Mesendoderm (in vitro differentiated cells): ENCODE data around the gene MYH15.
A peak's percentile ranks its signal among the peaks of the same experiment; 100 is the strongest.

Experiments
- DNase-seq: peaks from one replicate; pipeline ENCODE4 v3.0.0; 2013
- H2AK5ac ChIP-seq: 2 replicates; pipeline ENCODE4 v1.6.1; 2013; ENCODE audit warnings: low read length, inconsistent platforms
- H2BK120ac ChIP-seq: 2 replicates; pipeline ENCODE4 v1.6.1; 2013; ENCODE audit warnings: low read depth, mild to moderate bottlenecking, low read length, moderate library complexity, mixed read lengths
- H2BK15ac ChIP-seq: replicated peaks from 2 replicates; pipeline ENCODE4 v1.6.1; 2013; ENCODE audit warnings: low read depth, mild to moderate bottlenecking, moderate library complexity
- H2BK5ac ChIP-seq: 2 replicates; pipeline ENCODE4 v1.6.1; 2013; ENCODE audit warnings: low read length, inconsistent platforms
- H3K18ac ChIP-seq: 2 replicates; pipeline ENCODE4 v1.6.1; 2013; ENCODE audit warnings: mild to moderate bottlenecking, low read length, mixed read lengths
- H3K23ac ChIP-seq: one replicate; pipeline ENCODE4 v1.6.1; 2013; ENCODE audit warnings: low read length
- H3K27ac ChIP-seq: 2 replicates; pipeline ENCODE4 v1.5.1; 2013; ENCODE audit warnings: low read depth, mild to moderate bottlenecking, inconsistent platforms, low read length, moderate library complexity
- H3K27me3 ChIP-seq: 2 replicates; pipeline ENCODE4 v1.6.1; 2013; ENCODE audit warnings: low read length, control low read depth, mild to moderate bottlenecking, inconsistent platforms; ENCODE audit not compliant: insufficient read depth, poor library complexity
- H3K36me3 ChIP-seq: 2 replicates; pipeline ENCODE4 v1.6.1; 2013; ENCODE audit warnings: low read length, inconsistent platforms; ENCODE audit not compliant: control insufficient read depth, insufficient read depth
- H3K4ac ChIP-seq: one replicate; pipeline ENCODE4 v1.6.1; 2013; ENCODE audit warnings: low read depth, mild to moderate bottlenecking, low read length, moderate library complexity
- H3K4me1 ChIP-seq: 2 replicates; pipeline ENCODE4 v1.6.1; 2013; ENCODE audit warnings: low read depth, low read length, inconsistent platforms; ENCODE audit not compliant: control insufficient read depth
- H3K4me2 ChIP-seq: 2 replicates; pipeline ENCODE4 v1.6.1; 2013; ENCODE audit warnings: low read length
- H3K4me3 ChIP-seq: 2 replicates; pipeline ENCODE4 v1.5.1; 2013; ENCODE audit warnings: mild to moderate bottlenecking, low read length
- H3K56ac ChIP-seq: one replicate; pipeline ENCODE4 v1.6.1; 2013; ENCODE audit warnings: low read length
- H3K79me1 ChIP-seq: 2 replicates; pipeline ENCODE4 v1.6.1; 2013; ENCODE audit warnings: low read length, inconsistent platforms
- H3K79me2 ChIP-seq: 2 replicates; pipeline ENCODE4 v1.6.1; 2013; ENCODE audit warnings: mild to moderate bottlenecking, low read length; ENCODE audit not compliant: control insufficient read depth, insufficient read depth
- H3K9ac ChIP-seq: 2 replicates; pipeline ENCODE4 v1.6.1; 2013; ENCODE audit warnings: low read length, inconsistent platforms
- H4K5ac ChIP-seq: one replicate; pipeline ENCODE4 v1.6.1; 2013; ENCODE audit warnings: low read length
- H4K8ac ChIP-seq: one replicate; pipeline ENCODE4 v1.6.1; 2013; ENCODE audit warnings: low read depth, mild to moderate bottlenecking, control low read depth, low read length, moderate library complexity
- WGBS: extraction: QIAGEN DNeasy Blood & Tissue Kit; methylation state at CpG from one replicate; pipeline ENCODE4 v1.1.7; 2013; ENCODE audit warnings: low lambda C conversion rate, missing lambda C conversion rate; ENCODE audit not compliant: insufficient coverage; ENCODE audit errors: extremely low coverage; 5-methylcytosine and 5-hydroxymethylcytosine counted together

The MYH15 gene

GRCh38 chr3:108469126-108469525 lies 41.3 kb downstream of the MYH15 start:
- no peak overlapping the region for H2BK120ac ChIP-seq
- peaks cover 5% of the 10 kb centered on the region for H3K4me1 ChIP-seq
- no peak overlapping the region for H3K4ac ChIP-seq
- WGBS: no CpG with 5 or more reads among the region's 5 CpGs
- no peak overlapping the region for H2BK5ac ChIP-seq
- H4K5ac ChIP-seq: no peak overlapping the region
- DNase-seq: peak; percentile 41
- H3K4me3 ChIP-seq: no peak overlapping the region
- H3K79me1 ChIP-seq: no peaks in the 10 kb centered on the region
- H3K56ac ChIP-seq: no peak overlapping the region
- H4K8ac ChIP-seq: no peak overlapping the region
- H3K27ac ChIP-seq: no peak overlapping the region
- H3K9ac ChIP-seq: no peak overlapping the region
- H2BK15ac ChIP-seq: no peak overlapping the region
- H3K36me3 ChIP-seq: no peaks in the 10 kb centered on the region
- H3K4me2 ChIP-seq: no peak overlapping the region
- no peak overlapping the region for H3K23ac ChIP-seq
- H2AK5ac ChIP-seq: no peak overlapping the region
- H3K27me3 ChIP-seq: no peaks in the 10 kb centered on the region
- no peaks in the 10 kb centered on the region for H3K79me2 ChIP-seq
- no peak overlapping the region for H3K18ac ChIP-seq

- H3K23ac ChIP-seq: no peak overlapping the region
Measured at GRCh38 chr3:108468577-108468976, 41.8 kb downstream of the MYH15 start.

GRCh38 chr3:108462899-108463298 lies 47.5 kb downstream of the MYH15 start:
- Histone ChIP-seq H2BK5ac (no peak overlapping the region), H3K23ac (no peak overlapping the region), H3K9ac (no peak overlapping the region), H3K4me2 (no peak overlapping the region), H3K27me3 (no peaks in the 10 kb centered on the region), H2AK5ac (no peak overlapping the region), H2BK15ac (no peak overlapping the region), H3K18ac (no peak overlapping the region), H2BK120ac (no peak overlapping the region), H3K4me1 (no peaks in the 10 kb centered on the region), H3K36me3 (no peaks in the 10 kb centered on the region), H4K5ac (no peak overlapping the region), H3K79me1 (no peaks in the 10 kb centered on the region), H3K4ac (no peak overlapping the region), H4K8ac (no peak overlapping the region), H3K4me3 (no peak overlapping the region), H3K56ac (no peak overlapping the region), H3K27ac (no peak overlapping the region), H3K79me2 (no peaks in the 10 kb centered on the region)
- no CpG with 5 or more reads among the region's 2 CpGs for WGBS
- no peak for DNase-seq

More at GRCh38 chr3:108468577-108468976, 41.8 kb downstream of the MYH15 start:
- Histone ChIP-seq H3K27me3 (no peaks in the 10 kb centered on the region), H3K4me1 (peaks cover 5% of the 10 kb centered on the region), H3K9ac (no peak overlapping the region), H3K4me3 (no peak overlapping the region), H3K56ac (no peak overlapping the region), H2BK5ac (no peak overlapping the region), H3K4me2 (no peak overlapping the region), H3K79me2 (no peaks in the 10 kb centered on the region), H3K79me1 (no peaks in the 10 kb centered on the region), H3K27ac (no peak overlapping the region), H3K18ac (no peak overlapping the region), H3K36me3 (no peaks in the 10 kb centered on the region), H3K4ac (no peak overlapping the region), H2BK15ac (no peak overlapping the region), H4K5ac (no peak overlapping the region), H2AK5ac (no peak overlapping the region), H2BK120ac (no peak overlapping the region), H4K8ac (no peak overlapping the region)
- DNase-seq: no peak
- WGBS: no CpG with 5 or more reads among the region's 4 CpGs

- H4K8ac ChIP-seq: no peak overlapping the region
- no peak overlapping the region for H2BK5ac ChIP-seq
- H2BK120ac ChIP-seq: no peak overlapping the region
- H3K4ac ChIP-seq: no peak overlapping the region
- no peak overlapping the region for H3K27ac ChIP-seq
- H3K27me3 ChIP-seq: no peaks in the 10 kb centered on the region
- no peaks in the 10 kb centered on the region for H3K79me1 ChIP-seq
- DNase-seq: peak; percentile 50
- H2AK5ac ChIP-seq: no peak overlapping the region
- H3K36me3 ChIP-seq: no peaks in the 10 kb centered on the region
- H2BK15ac ChIP-seq: no peak overlapping the region
- no peak overlapping the region for H3K23ac ChIP-seq
- no peak overlapping the region for H3K56ac ChIP-seq
- no peak overlapping the region for H4K5ac ChIP-seq
- no peak overlapping the region for H3K4me3 ChIP-seq
- no peaks in the 10 kb centered on the region for H3K4me1 ChIP-seq
- H3K79me2 ChIP-seq: no peaks in the 10 kb centered on the region
- no peak overlapping the region for H3K4me2 ChIP-seq
- H3K18ac ChIP-seq: no peak overlapping the region
- H3K9ac ChIP-seq: no peak overlapping the region
- no CpG with 5 or more reads among the region's 5 CpGs for WGBS
Measured at GRCh38 chr3:108461661-108462111, 48.7 kb downstream of the MYH15 start.

GRCh38 chr3:108459225-108459624 lies 51.2 kb downstream of the MYH15 start:
- no peak overlapping the region for H3K18ac ChIP-seq
- no peak overlapping the region for H4K8ac ChIP-seq
- no peak overlapping the region for H3K4me3 ChIP-seq
- no peak overlapping the region for H3K9ac ChIP-seq
- no peak overlapping the region for H3K56ac ChIP-seq
- H3K23ac ChIP-seq: no peak overlapping the region
- H3K79me1 ChIP-seq: no peaks in the 10 kb centered on the region
- no peak for DNase-seq
- no peak overlapping the region for H3K27ac ChIP-seq
- H2BK120ac ChIP-seq: no peak overlapping the region
- H3K27me3 ChIP-seq: no peaks in the 10 kb centered on the region
- H3K4ac ChIP-seq: no peak overlapping the region
- no peaks in the 10 kb centered on the region for H3K79me2 ChIP-seq
- H2AK5ac ChIP-seq: no peak overlapping the region
- H3K36me3 ChIP-seq: no peaks in the 10 kb centered on the region
- H3K4me2 ChIP-seq: no peak overlapping the region
- no peak overlapping the region for H2BK5ac ChIP-seq
- no peak overlapping the region for H4K5ac ChIP-seq
- H2BK15ac ChIP-seq: no peak overlapping the region
- no peaks in the 10 kb centered on the region for H3K4me1 ChIP-seq

GRCh38 chr3:108455212-108455705 lies 55.1 kb downstream of the MYH15 start:
- Histone ChIP-seq H2BK15ac (no peak overlapping the region), H3K56ac (no peak overlapping the region), H3K23ac (no peak overlapping the region), H3K4me1 (no peaks in the 10 kb centered on the region), H3K36me3 (no peaks in the 10 kb centered on the region), H3K79me1 (no peaks in the 10 kb centered on the region), H3K79me2 (no peaks in the 10 kb centered on the region), H3K9ac (no peak overlapping the region), H3K4ac (no peak overlapping the region), H4K8ac (no peak overlapping the region), H3K4me2 (no peak overlapping the region), H3K18ac (no peak overlapping the region), H2BK5ac (no peak overlapping the region), H4K5ac (no peak overlapping the region), H3K27me3 (no peaks in the 10 kb centered on the region), H3K4me3 (no peak overlapping the region), H2BK120ac (no peak overlapping the region), H3K27ac (no peak overlapping the region), H2AK5ac (no peak overlapping the region)
- no CpG with 5 or more reads among the region's 2 CpGs for WGBS
- no peak for DNase-seq
